ENCODE measurements around the gene PFDN1. TPM values are rescaled to one million over a fixed set of nuclear protein-coding genes. Genes with fewer than 3 reads are reported as not detected.

Gene PFDN1
- total RNA-seq, 1 experiment from 2014 or later: 48.9 TPM

GRCh38 chr5:140258873-140259272, 44.0 kb downstream of the PFDN1 start:
- Histone ChIP-seq H3K27me3 (ENCODE audit: insufficient read depth, low read length) (no peaks in the 10 kb centered on the region), H3K79me2 (ENCODE audit: insufficient read depth, low read length) (peaks cover 62% of the 10 kb centered on the region), H3K4me2 (ENCODE audit: low read length) (peak overlapping the region; percentile 42; the same call in 1 of the 2 replicates), H4K20me1 (ENCODE audit: insufficient read depth) (peaks cover 5% of the 10 kb centered on the region; the same call in 1 of the 2 replicates), H3K4me1 (ENCODE audit: control insufficient read depth in 1 of 2, insufficient read depth in 2 of 2, low read length in 2 of 2) (peaks cover 27 to 54% of the 10 kb centered on the region in 2 experiments), H2AFZ (ENCODE audit: low read depth, low read length, poor library complexity, severe bottlenecking) (no peak overlapping the region), H3K27ac (ENCODE audit: low read depth, low read length) (no peak overlapping the region), H3K9ac (ENCODE audit: low read length) (no peak overlapping the region), H3K4me3 (replicated peaks in 1 of 2; ENCODE audit: low read depth in 1 of 2, low read length in 2 of 2) (no peak overlapping the region), H3K9me3 (ENCODE audit: control insufficient read depth in 1 of 2, insufficient read depth in 1 of 2, low read depth in 1 of 2, low read length in 2 of 2) (no peaks in the 10 kb centered on the region), H3K36me3 (ENCODE audit: control insufficient read depth in 1 of 2, insufficient read depth in 2 of 2, low read length in 2 of 2) (no peaks in the 10 kb centered on the region), H3K9me2 (ENCODE audit: insufficient read depth) (no peaks in the 10 kb centered on the region)
- RAD21 ChIA-PET (ENCODE audit: low non-redundant PET in 1 of 2, low total read pairs in 2 of 2, uncharacterized antibody in 2 of 2, unreplicated experiment in 2 of 2): no interaction called here
- POLR2A ChIA-PET: no interaction called here
- no peak for DNase-seq (ENCODE audit: low read depth, low spot score)
- ATAC-seq: no peak
- intact Hi-C loops (cut with micrococcal nuclease): loop anchor here (10.0 kb wide), 1 partner anchor 386 kb away; the partner anchor contains the start of genes IK and NDUFA2
- CTCF ChIA-PET: interaction anchor here (1.6 to 3.2 kb wide), 2 partner anchors 14 to 18 kb away, joined by 5 to 16 read pairs; no protein-coding TSS in a partner anchor
- TF ChIP-seq SRF (IDR thresholded peaks at IDR 0.05; ENCODE audit: low read depth) (no peak), ELF1 (IDR thresholded peaks at IDR 0.05; ENCODE audit: borderline replicate concordance, low read depth) (no peak), ZFX (IDR thresholded peaks at IDR 0.05) (no peak), POLR2A (IDR thresholded peaks at IDR 0.05; ENCODE audit: borderline replicate concordance, extremely low read depth, insufficient read depth, insufficient read length) (no peak), ZNF274 (IDR thresholded peaks at IDR 0.05; ENCODE audit: low read depth, low read length) (no peak), YY1 (IDR thresholded peaks at IDR 0.05; ENCODE audit: extremely low read depth, insufficient replicate concordance, low read depth, low read length) (no peak), EZH2 (IDR thresholded peaks at IDR 0.05) (no peak), ATF3 (IDR thresholded peaks at IDR 0.05) (no peak), JUND (IDR thresholded peaks at IDR 0.05) (no peak), TCF7L2 (IDR thresholded peaks at IDR 0.05; ENCODE audit: borderline replicate concordance, extremely low read depth, insufficient read depth, insufficient read length) (no peak), CBX3 (IDR thresholded peaks at IDR 0.05; ENCODE audit: low read depth) (no peak), SP1 (IDR thresholded peaks at IDR 0.05; ENCODE audit: low read depth) (no peak), POLR2AphosphoS5 (IDR thresholded peaks at IDR 0.05; ENCODE audit: low read depth, low read length) (no peak), EZH2phosphoT487 (IDR thresholded peaks at IDR 0.05; ENCODE audit: borderline replicate concordance) (no peak), REST (IDR thresholded peaks at IDR 0.05; ENCODE audit: low read depth) (no peak), RAD21 (IDR thresholded peaks at IDR 0.05; ENCODE audit: low read depth) (no peak), FOSL1 (IDR thresholded peaks at IDR 0.05; ENCODE audit: low read depth) (no peak), MAX (IDR thresholded peaks at IDR 0.05) (no peak)
- TF ChIP-seq, protein P1, sequence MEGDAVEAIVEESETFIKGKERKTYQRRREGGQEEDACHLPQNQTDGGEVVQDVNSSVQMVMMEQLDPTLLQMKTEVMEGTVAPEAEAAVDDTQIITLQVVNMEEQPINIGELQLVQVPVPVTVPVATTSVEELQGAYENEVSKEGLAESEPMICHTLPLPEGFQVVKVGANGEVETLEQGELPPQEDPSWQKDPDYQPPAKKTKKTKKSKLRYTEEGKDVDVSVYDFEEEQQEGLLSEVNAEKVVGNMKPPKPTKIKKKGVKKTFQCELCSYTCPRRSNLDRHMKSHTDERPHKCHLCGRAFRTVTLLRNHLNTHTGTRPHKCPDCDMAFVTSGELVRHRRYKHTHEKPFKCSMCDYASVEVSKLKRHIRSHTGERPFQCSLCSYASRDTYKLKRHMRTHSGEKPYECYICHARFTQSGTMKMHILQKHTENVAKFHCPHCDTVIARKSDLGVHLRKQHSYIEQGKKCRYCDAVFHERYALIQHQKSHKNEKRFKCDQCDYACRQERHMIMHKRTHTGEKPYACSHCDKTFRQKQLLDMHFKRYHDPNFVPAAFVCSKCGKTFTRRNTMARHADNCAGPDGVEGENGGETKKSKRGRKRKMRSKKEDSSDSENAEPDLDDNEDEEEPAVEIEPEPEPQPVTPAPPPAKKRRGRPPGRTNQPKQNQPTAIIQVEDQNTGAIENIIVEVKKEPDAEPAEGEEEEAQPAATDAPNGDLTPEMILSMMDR (IDR thresholded peaks at IDR 0.05 in 2 of 3, conservative IDR thresholded peaks at IDR 0.05 in 1 of 3; ENCODE audit: borderline replicate concordance in 1 of 3, insufficient read depth in 1 of 3, low read depth in 2 of 3, low read length in 2 of 3): no peak
- TF ChIP-seq, protein P2, sequence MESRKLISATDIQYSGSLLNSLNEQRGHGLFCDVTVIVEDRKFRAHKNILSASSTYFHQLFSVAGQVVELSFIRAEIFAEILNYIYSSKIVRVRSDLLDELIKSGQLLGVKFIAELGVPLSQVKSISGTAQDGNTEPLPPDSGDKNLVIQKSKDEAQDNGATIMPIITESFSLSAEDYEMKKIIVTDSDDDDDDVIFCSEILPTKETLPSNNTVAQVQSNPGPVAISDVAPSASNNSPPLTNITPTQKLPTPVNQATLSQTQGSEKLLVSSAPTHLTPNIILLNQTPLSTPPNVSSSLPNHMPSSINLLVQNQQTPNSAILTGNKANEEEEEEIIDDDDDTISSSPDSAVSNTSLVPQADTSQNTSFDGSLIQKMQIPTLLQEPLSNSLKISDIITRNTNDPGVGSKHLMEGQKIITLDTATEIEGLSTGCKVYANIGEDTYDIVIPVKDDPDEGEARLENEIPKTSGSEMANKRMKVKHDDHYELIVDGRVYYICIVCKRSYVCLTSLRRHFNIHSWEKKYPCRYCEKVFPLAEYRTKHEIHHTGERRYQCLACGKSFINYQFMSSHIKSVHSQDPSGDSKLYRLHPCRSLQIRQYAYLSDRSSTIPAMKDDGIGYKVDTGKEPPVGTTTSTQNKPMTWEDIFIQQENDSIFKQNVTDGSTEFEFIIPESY (IDR thresholded peaks at IDR 0.05; ENCODE audit: extremely low read depth, insufficient replicate concordance, low read length): no peak
- BruUV-seq (replicated peaks): no TSS peak
